Heart left ventricle (tissue), 16 donors: ENCODE measurements around the gene LINC01488. TPM values are rescaled to one million over a fixed set of nuclear protein-coding genes. Genes with fewer than 3 reads are reported as not detected.

ENCODE experiments used
- ATAC-seq, 4 donors: fragments of 200-7000 bp; cut with Tn5 transposase; one replicate each; pipeline ENCODE4 v1.9.1; 2020 to 2022; ENCODE audit warnings: moderate library complexity in 4 of 4, mild to moderate bottlenecking in 3 of 4, moderate number of reproducible peaks in 1 of 4
- DNase-seq, 5 donors: peaks; one replicate each; pipeline ENCODE4 v3.0.0-alpha.2; 2020
- H3K27ac ChIP-seq, 12 donors: fragments of 200-600 bp; sonication (generic) in 4 of 12; one replicate each; pipeline versions ENCODE4 v1.5.0 to v1.8.0; 2016 to 2022; ENCODE audit warnings: mild to moderate bottlenecking in 2 of 12
- H3K27me3 ChIP-seq, 9 donors: fragments of 200-600 bp; sonication (generic) in 2 of 9; one replicate each; pipeline versions ENCODE4 v1.5.1 to v1.8.0; 2016 to 2022; ENCODE audit warnings: mild to moderate bottlenecking in 3 of 9
- H3K36me3 ChIP-seq, 9 donors: fragments of 200-600 bp; sonication (generic) in 2 of 9; one replicate each; pipeline versions ENCODE4 v1.5.0 to v1.8.0; 2018 to 2022; ENCODE audit warnings: mild to moderate bottlenecking in 2 of 9
- H3K4me1 ChIP-seq, 12 donors: fragments of 200-600 bp; sonication (generic) in 4 of 12; one replicate each; pipeline versions ENCODE4 v1.5.0 to v1.8.0; 2016 to 2022; ENCODE audit warnings: mild to moderate bottlenecking in 3 of 12
- H3K4me3 ChIP-seq, 12 donors: fragments of 200-600 bp; sonication (generic) in 4 of 12; one replicate each; pipeline versions ENCODE4 v1.5.0 to v1.8.0; 2017 to 2022; ENCODE audit warnings: mild to moderate bottlenecking in 9 of 12, moderate library complexity in 4 of 12
- H3K9me3 ChIP-seq, 12 donors: fragments of 200-600 bp; sonication (generic) in 4 of 12; one replicate each; pipeline versions ENCODE4 v1.5.0 to v1.8.0; 2016 to 2022; ENCODE audit warnings: mild to moderate bottlenecking in 1 of 12
- CTCF ChIP-seq, 12 donors: fragments of 200-600 bp; sonication (generic) in 4 of 12; IDR thresholded peaks; one replicate each; pipeline versions ENCODE4 v1.5.0 to v1.8.0; 2018 to 2022; ENCODE audit warnings: antibody characterized with exemption in 12 of 12, mild to moderate bottlenecking in 5 of 12
- POLR2A ChIP-seq, 2 donors: fragments of 450-650 bp; IDR thresholded peaks; one replicate each; pipeline ENCODE4 v1.6.1; 2017; ENCODE audit warnings: antibody characterized with exemption in 2 of 2, mild to moderate bottlenecking in 2 of 2, moderate library complexity in 2 of 2
- WGBS, 4 donors: extraction: QIAGEN DNeasy Blood & Tissue Kit in 2 of 4; methylation state at CpG; one replicate each; pipeline versions ENCODE4 v1.1.5 to v1.1.7; 2013 to 2018; 5-methylcytosine and 5-hydroxymethylcytosine counted together
- intact Hi-C, 10 donors: fragments of 100-400 bp; cut with DNase I; formaldehyde crosslinking; loops; one replicate each; pipeline versions ENCODE4 v1.11.1 to v1.14.2; 2022
- polyA plus RNA-seq, 2 donors: library from polyadenylated mRNA; stranded (reverse); fragments of 200-250 nt; gene quantifications; one replicate each; pipeline ENCODE4 v1.2.3, GENCODE V29; 2013
- total RNA-seq, 9 donors: library from RNA; depleted of rRNA in 2 of 9; stranded (reverse); fragments of >200 nt in 2 of 9; fragmentation: NEBNext Ultra II Directional in 3 of 9; extraction: Animal tissue kit (Norgen Biotek cat#: 25700) in 3 of 9; gene quantifications; one replicate each; pipeline versions ENCODE4 v1.1.0 to v1.2.4, GENCODE V29; 2016 to 2023
- donor health status: ischemic (EF 13 %, LVEDD 7.1; RV severe dilation, severe dysfunction).
- donor health status: healthy with polysubstance abuse.
- donor health status: DM: no; HTN: yes; CAD: no.
- donor health status: DM: no; HTN: no; CAD: no.
- donor health status: ischemic (EF 25% LVEDD 6.9; RV normal size, moderate dysfunction).
- donor health status: ischemic (EF 25% LVEDD 5.7; RV mildly dilated, moderate dysfunction).
- donor health status: healthy.
- donor health status: DM: yes; HTN: yes; CAD: no.
- donor health status: ischemic (EF 35%, LVEDD 5.7; RV mildly dilated, moderate dysfunction).
- donor health status: nonischemic (EF 11% LVEDD 7.7; RV severe dilation, severe dysfunction).
- donor health status: DM: yes; HTN: yes; CAD: no.
- donor health status: PGD.
- donor health status: ischemic (EF 29% LVEDD 5.4; RV normal size, mild dysfunction).
- donor health status: nonischemic (EF 23%, LVEDD 6.1; RV moderate dilation, normal function).

Gene LINC01488
- total and polyA plus RNA-seq, 11 donors: 0.04 to 0.42 (median 0.14) TPM; not detected in 5

DNA sequence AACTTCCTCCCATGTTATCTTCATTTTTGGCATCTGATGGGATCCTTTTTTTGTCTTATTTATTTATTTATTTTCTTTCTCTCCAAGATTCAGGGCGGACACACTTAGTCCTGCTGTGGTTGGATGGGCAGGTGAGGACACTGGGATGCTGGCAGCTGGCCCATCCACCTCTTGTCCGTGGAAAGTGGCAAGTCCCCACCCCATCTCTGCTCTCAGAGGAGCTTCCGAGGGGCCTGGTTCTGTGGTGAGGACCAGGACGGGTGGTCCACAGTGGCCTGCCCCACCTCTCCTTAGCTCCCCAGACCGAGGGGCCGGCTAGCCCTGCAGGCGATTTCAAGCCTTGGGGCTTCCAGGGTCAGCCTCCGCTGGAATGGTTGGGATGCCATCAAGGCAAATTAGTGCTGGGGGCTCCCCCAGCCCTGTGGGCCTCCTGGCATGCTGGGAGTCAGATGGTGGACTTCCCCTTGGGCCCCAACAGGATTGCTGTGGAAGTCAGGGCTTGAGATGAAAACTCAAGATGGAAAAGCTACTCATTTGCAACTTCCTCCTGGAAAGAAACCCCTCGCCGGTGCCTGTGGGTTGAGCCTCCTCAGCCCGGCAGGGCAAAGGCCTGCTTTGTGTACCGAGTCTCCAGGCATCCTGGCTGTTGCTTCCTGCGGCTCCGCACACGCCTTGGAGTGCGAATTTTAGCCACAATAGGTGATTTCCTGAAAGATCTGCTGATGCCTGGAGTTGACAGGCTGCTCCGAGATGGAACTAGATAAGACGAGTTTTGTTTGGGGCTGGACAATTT, 31.2 kb upstream of the LINC01488 start:
- peak; percentile 68 to 79 (median 71) for DNase-seq
- no peaks in the 10 kb centered on the region for H3K27me3 ChIP-seq
- H3K4me1 ChIP-seq: peaks cover 0 to 39% (median 25%) of the 10 kb centered on the region in 12 donors
- 56 to 67% (median 65%) methylated on average over 13 to 18 of the region's 18 CpGs for WGBS, 4 donors
- peak overlapping the region; percentile 54 to 93 (median 79) for H3K27ac ChIP-seq
- peak overlapping the region in 2 of 12 donors; percentile 6 to 9 for H3K4me3 ChIP-seq
- intact Hi-C loops: loop anchor here in 1 of 10 donors (2.0 kb wide), 1 partner anchor 47 kb away; no protein-coding TSS in a partner anchor
- H3K9me3 ChIP-seq: no peaks in the 10 kb centered on the region
- TF ChIP-seq POLR2A (IDR thresholded peaks at IDR 0.05) (no peak), CTCF (IDR thresholded peaks at IDR 0.05) (no peak)
- ATAC-seq: peak; percentile 46 to 80 (median 51)
- no peaks in the 10 kb centered on the region for H3K36me3 ChIP-seq

DNA sequence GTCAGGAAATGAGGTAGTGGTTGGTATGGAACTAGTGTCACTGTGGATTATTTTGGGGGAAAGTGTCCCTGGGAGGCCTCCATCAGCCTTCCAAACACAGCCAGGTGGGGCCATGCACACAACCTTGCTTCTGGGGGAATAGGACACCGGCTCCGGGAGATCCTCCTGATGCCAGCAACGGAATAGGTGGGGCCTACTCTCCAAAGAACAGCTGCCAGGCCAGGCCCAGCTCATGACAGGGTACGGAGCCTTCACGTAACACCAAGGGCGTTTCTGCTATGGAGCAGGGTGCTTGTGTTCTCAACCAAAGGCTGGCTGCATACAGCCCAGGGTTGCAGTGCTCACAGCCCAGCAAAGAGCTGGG, 30.6 kb upstream of the LINC01488 start:
- Histone ChIP-seq H3K4me1 (peaks cover 0 to 33% (median 22%) of the 10 kb centered on the region in 12 donors), H3K27me3 (no peaks in the 10 kb centered on the region), H3K36me3 (no peaks in the 10 kb centered on the region), H3K9me3 (no peaks in the 10 kb centered on the region), H3K27ac (peak overlapping the region in 9 of 12 donors; percentile 70 to 93 (median 78)), H3K4me3 (no peak overlapping the region)
- ATAC-seq: peak in 2 of 4 donors; percentile 1 to 12
- 64 to 76% (median 72%) methylated on average over 6 of the region's 6 CpGs for WGBS, 4 donors
- no peak for TF ChIP-seq POLR2A (IDR thresholded peaks at IDR 0.05)
- no peak for TF ChIP-seq CTCF (IDR thresholded peaks at IDR 0.05)
- DNase-seq: peak in 2 of 5 donors; percentile 50 to 52
- intact Hi-C loops: loop anchor here in 1 of 10 donors (2.0 kb wide), 1 partner anchor 46 kb away; no protein-coding TSS in a partner anchor

GRCh38 chr11:69451289-69451688, 30.2 kb upstream of the LINC01488 start:
- DNase-seq (no peak), ATAC-seq (no peak)
- Histone ChIP-seq H3K27ac (peak overlapping the region in 7 of 12 donors; percentile 70 to 93 (median 78)), H3K36me3 (no peaks in the 10 kb centered on the region), H3K9me3 (peaks cover 0 to under 1% (median 0%) of the 10 kb centered on the region in 12 donors), H3K4me3 (no peak overlapping the region), H3K4me1 (peaks cover 0 to 28% (median 22%) of the 10 kb centered on the region in 12 donors), H3K27me3 (no peaks in the 10 kb centered on the region)
- no peak for TF ChIP-seq CTCF (IDR thresholded peaks at IDR 0.05)
- TF ChIP-seq POLR2A (IDR thresholded peaks at IDR 0.05): no peak
- intact Hi-C loops: loop anchor here in 1 of 10 donors (2.0 kb wide), 1 partner anchor 46 kb away; no protein-coding TSS in a partner anchor

DNA sequence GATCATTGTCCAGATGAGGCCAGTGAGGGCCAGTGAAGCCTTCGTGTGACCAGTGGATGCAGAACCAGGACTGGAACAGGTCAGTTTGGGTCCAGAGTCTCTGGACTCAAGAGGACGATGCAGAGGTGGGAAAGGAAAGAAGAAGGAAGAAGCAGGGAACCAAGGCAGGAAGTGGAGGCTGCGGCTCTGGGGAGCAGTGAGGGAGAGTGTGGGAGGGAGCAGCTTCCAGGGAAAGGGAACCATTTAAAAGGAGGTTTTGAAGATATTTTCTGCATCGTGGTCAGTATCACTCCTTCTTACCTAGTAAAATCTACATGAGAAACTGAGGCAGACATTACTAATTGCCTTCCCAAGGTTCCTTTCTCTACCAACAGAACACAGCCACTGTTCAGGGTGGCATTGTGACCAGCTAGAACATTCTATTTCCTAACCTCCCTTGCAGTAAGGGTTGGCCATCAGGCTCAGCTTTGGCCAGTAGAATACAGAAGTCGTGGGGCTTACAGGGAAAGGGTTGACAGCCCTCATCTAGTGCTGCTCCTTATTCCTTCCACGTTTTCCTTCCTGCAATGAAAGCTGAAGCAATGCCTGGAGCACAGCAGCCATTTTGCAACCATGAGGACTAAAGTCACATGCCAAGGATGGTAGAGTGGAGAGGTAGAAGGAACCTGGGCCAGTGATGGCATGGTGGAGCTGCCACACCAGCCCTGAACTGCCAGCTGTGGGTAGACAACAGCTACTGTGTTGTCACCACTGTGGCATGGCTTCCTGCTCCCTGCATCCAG, 29.1 kb upstream of the LINC01488 start:
- DNase-seq (peak in 1 of 5 donors; percentile 47), ATAC-seq (no peak)
- WGBS, 4 donors: 74 to 79% (median 78%) methylated on average over 6 of the region's 6 CpGs
- peaks cover 0 to 11% (median 2%) of the 10 kb centered on the region in 12 donors for H3K9me3 ChIP-seq
- H3K4me3 ChIP-seq: no peak overlapping the region
- no peak overlapping the region for H3K27ac ChIP-seq
- no peaks in the 10 kb centered on the region for H3K36me3 ChIP-seq
- H3K4me1 ChIP-seq: peaks cover 0 to 28% (median 22%) of the 10 kb centered on the region in 12 donors
- TF ChIP-seq CTCF (IDR thresholded peaks at IDR 0.05): no peak
- no peak for TF ChIP-seq POLR2A (IDR thresholded peaks at IDR 0.05)
- no peaks in the 10 kb centered on the region for H3K27me3 ChIP-seq
- intact Hi-C loops: no loop called here
